HG02852 (cell line): ENCODE results near the gene ATP6V0D1.

ENCODE experiments used
- ATAC-seq: cut with Tn5 transposase; IDR thresholded peaks from one replicate; pipeline ENCODE4 v1.9.1; 2021; ENCODE audit warnings: mild to moderate bottlenecking, moderate library complexity; ENCODE audit not compliant: unreplicated experiment

ATP6V0D1 gene

GRCh38 chr16:67445913-67446907 is 34.7 kb downstream of the ATP6V0D1 start:
- ATAC-seq: no peak

- ATAC-seq: no peak
Measured at GRCh38 chr16:67445441-67445912, 35.5 kb downstream of the ATP6V0D1 start.

- no peak for ATAC-seq
Measured at GRCh38 chr16:67445126-67445426, 35.9 kb downstream of the ATP6V0D1 start.

GRCh38 chr16:67444259-67445125 is 36.5 kb downstream of the ATP6V0D1 start:
- no peak for ATAC-seq

- ATAC-seq: no peak
Measured at GRCh38 chr16:67443265-67443664, 37.7 kb downstream of the ATP6V0D1 start.

GRCh38 chr16:67442581-67443255 is 38.2 kb downstream of the ATP6V0D1 start:
- no peak for ATAC-seq

- ATAC-seq: no peak
Measured at GRCh38 chr16:67441907-67442306, 39.0 kb downstream of the ATP6V0D1 start.

- no peak for ATAC-seq
Measured at GRCh38 chr16:67441271-67441753, 39.6 kb downstream of the ATP6V0D1 start.

GRCh38 chr16:67438824-67439393 is 42.0 kb downstream of the ATP6V0D1 start:
- no peak for ATAC-seq

GRCh38 chr16:67438098-67438791 is 42.7 kb downstream of the ATP6V0D1 start:
- ATAC-seq: no peak

- ATAC-seq: no peak
Measured at GRCh38 chr16:67437513-67437912, 43.4 kb downstream of the ATP6V0D1 start.

- ATAC-seq: no peak
Measured at GRCh38 chr16:67436640-67437193, 44.2 kb downstream of the ATP6V0D1 start.

GRCh38 chr16:67435758-67436164 is 45.2 kb downstream of the ATP6V0D1 start:
- no peak for ATAC-seq

- ATAC-seq: no peak
Measured at GRCh38 chr16:67433131-67433719, 47.7 kb downstream of the ATP6V0D1 start.

GRCh38 chr16:67432506-67432890 is 48.5 kb downstream of the ATP6V0D1 start:
- ATAC-seq: no peak

- ATAC-seq: no peak
Measured at GRCh38 chr16:67431775-67432505, 49.0 kb downstream of the ATP6V0D1 start.

GRCh38 chr16:67430977-67431774 is 49.8 kb downstream of the ATP6V0D1 start, which contains the start of gene HSD11B2:
Gene HSD11B2, plus strand, starts transcription at chr16:67431121. Its CDS starts 128 bp downstream, at chr16:67431249.
- ATAC-seq: no peak
